Astrocyte of the cerebellum (primary cell): ENCODE data around the gene NXT1.

Experiments
- DNase-seq: peaks from one replicate; pipeline ENCODE4 v3.0.0-alpha.2; 2011; ENCODE audit warnings: low read depth
- H3K4me3 ChIP-seq: 2 replicates; pipeline ENCODE4 v1.5.1; 2011; ENCODE audit warnings: mild to moderate bottlenecking, low read depth, low read length, moderate library complexity
- in situ Hi-C: cut with HindIII; loops from 2 replicates; pipeline ENCODE4 v1.10.0; 2017; ENCODE audit warnings: low sequenced_read_pairs
- TF ChIP-seq, protein P1 (sequence below): IDR thresholded peaks from 2 replicates; pipeline ENCODE4 v1.5.1; 2012; ENCODE audit warnings: low read length, low read depth, moderate library complexity, mild to moderate bottlenecking; ENCODE audit errors: missing control alignments

The NXT1 gene

DNA sequence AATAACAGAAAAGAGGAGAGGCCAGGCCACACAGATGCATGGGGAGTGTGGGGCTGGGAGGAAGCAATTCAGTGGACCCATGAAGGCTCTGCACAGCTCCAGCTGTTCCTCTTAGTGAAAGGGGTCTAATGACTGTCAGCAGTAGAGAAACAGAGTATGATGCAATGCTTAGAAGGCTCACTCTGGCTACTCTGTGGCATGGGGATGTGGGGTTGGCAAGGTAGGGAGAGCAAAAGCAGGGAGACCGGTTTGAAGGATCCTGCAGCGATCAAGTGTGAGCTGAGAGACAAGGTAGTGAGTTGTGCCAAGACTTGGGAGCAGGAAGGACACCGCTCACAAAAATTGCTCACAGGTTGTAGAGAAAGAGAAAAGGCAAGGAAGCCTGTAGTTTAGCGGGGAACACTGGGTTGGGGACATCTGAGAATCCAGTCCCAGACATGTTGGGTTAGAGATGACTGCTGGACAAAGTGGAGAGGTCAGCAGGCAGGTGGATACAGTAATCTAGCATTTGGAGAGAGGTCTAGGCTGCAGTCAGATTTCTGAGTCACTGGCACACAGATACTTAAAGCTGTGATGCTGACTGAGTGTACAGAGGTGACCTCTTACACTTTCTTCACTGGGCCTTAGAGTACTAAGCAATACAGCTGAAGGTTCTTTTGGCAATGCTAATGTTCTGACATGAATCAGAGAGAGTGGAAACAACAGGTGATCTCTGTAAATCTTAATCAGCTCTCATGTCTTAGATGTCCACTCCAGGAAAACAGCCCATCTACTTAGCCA is 43.6 kb downstream of the NXT1 start:
- DNase-seq = no peak
- no peak overlapping the region for H3K4me3 ChIP-seq
- in situ Hi-C loops = no loop called here
- TF ChIP-seq, protein P1, sequence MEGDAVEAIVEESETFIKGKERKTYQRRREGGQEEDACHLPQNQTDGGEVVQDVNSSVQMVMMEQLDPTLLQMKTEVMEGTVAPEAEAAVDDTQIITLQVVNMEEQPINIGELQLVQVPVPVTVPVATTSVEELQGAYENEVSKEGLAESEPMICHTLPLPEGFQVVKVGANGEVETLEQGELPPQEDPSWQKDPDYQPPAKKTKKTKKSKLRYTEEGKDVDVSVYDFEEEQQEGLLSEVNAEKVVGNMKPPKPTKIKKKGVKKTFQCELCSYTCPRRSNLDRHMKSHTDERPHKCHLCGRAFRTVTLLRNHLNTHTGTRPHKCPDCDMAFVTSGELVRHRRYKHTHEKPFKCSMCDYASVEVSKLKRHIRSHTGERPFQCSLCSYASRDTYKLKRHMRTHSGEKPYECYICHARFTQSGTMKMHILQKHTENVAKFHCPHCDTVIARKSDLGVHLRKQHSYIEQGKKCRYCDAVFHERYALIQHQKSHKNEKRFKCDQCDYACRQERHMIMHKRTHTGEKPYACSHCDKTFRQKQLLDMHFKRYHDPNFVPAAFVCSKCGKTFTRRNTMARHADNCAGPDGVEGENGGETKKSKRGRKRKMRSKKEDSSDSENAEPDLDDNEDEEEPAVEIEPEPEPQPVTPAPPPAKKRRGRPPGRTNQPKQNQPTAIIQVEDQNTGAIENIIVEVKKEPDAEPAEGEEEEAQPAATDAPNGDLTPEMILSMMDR = no peak

DNA sequence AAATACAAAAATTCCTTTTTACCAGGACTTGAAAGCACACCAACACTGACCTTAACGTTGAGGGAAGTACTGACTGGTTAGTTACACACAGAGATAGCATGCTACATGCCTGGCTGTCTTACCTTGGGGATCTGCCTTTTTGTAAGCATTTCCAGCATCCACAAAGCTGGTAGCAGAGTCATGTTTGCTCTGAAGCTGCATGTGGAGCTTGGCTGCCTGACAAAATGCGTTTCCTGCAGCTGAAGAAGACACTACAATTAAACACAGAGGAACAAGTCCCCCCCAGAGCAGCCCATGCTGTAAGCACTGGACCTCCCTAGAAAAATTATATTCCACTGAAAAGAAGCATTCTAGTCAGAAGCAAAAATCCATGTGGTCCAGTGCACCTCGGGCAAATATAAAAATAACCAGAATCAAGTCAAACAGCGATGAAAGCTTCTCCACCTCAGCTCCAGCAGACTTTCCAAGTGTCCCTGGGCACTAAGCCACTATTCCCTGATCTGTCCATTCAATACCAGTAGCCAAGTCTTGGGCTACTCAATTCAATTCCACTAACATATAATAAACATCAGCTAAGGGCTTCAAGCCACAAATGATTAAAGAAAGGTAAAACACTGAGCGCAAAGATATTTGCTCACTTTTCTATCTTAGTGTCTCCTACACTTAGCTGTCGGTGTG is 46.5 kb downstream of the NXT1 start:
- no peak for DNase-seq
- TF ChIP-seq, protein P1 = no peak
- in situ Hi-C loops = no loop called here
- H3K4me3 ChIP-seq = no peak overlapping the region

DNA sequence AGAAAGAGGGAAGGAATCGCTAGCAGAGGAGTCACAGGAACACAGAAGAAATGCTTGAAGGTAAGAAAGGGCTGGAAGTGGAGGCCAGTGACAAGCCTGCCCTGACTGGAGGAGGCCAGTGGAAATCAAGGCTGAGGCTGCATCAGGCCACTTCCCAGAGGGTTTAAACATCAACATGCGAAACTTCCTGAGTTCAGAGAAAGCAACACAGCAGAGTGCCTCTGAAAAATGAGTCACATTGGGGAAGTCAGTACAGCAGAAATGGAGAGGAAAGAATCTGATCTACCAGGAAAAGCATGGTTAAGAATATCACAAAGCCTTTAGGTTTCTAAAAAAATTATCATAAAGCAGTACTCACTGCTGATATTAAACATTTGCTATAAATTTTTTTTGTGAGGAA is 47.4 kb downstream of the NXT1 start:
- DNase-seq = no peak
- in situ Hi-C loops = no loop called here
- TF ChIP-seq, protein P1 = no peak
- no peak overlapping the region for H3K4me3 ChIP-seq

DNA sequence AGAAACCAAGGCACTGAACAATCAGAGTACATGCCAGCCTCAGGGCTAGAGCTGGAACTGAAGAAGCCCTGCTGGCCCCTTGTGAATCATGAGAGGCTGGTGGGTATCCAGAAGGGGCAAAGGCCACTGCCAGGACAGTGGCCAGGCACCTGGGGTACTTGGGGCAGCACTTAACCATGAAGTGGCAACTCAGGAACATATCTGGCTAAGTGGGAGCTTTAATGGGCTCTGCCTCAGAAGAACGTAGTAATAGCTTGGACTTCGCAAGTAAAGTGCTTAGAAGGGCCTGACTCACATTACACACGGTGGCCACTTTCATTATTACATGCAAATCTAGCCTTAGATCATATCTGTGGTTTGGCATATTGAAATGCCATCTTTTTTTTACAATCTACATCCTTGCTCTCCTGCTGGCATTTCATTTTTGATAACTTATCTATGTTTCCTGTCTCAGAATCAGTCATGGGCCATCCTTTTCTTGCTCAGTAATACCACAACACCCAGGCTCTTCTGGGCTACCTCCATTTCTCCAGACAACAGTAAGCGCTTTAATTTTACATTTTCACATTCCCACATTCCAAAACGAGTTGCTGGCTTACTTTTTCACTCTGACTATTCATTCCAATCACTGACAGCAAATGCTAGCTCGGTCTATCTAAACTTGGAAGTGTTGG is 49.1 kb downstream of the NXT1 start:
- TF ChIP-seq, protein P1 = peak; percentile 35
- peak; percentile 58 for DNase-seq
- in situ Hi-C loops = no loop called here
- no peak overlapping the region for H3K4me3 ChIP-seq

DNA sequence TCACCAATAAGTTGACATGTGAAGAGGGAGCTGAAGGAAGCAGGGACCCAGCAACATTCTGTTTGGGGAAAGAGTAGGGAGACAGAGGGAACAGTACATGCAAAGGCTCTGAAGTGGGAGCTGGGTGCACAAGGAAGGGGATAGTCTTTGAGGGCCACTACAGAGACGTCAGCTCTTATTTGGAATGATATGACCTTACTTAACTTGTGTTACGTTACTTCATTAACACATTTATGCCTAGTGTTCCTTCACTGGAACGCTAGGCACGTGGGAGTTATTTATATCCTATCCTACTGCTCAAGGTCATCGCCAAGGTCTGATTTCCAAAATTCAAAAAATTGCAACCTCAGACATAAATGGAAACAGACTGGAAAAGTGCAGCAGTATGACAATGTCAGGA is 50.5 kb downstream of the NXT1 start:
- DNase-seq = no peak
- in situ Hi-C loops = no loop called here
- TF ChIP-seq, protein P1 = no peak
- H3K4me3 ChIP-seq = no peak overlapping the region

DNA sequence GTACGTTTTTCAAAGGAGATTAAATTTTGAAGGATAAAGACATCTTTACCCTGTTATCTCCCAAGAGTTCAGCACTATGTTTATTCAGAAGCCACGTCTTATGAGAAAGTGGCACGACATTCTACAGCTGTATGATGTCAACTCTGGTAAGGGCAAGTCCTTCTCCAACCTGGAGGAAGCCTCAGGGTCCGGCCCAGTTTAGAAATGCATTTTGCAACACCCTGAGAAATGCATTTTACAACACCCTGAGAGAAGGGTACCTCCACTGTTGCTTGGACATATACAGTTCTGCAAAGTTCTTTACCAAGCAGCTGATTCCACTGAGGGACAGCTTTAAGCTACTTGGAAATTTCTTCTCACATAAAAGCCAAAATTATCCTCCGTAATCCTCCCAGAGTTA is 53.2 kb downstream of the NXT1 start:
- TF ChIP-seq, protein P1 = no peak
- in situ Hi-C loops = no loop called here
- H3K4me3 ChIP-seq = no peak overlapping the region
- DNase-seq = no peak
